HCT116 (cell line): ENCODE data around the gene RASL11B. TPM values are rescaled to one million over a fixed set of nuclear protein-coding genes. Genes with fewer than 3 reads are reported as not detected.

Source experiments
- ATAC-seq: fragments of 200-7000 bp; cut with Tn5 transposase; 2 replicates; pipeline ENCODE4 v1.9.1; 2020; ENCODE audit warnings: mild to moderate bottlenecking, moderate library complexity
- BruUV-seq: library from RNA; stranded (reverse); fragments of 400-500 nt; replicated peaks from 2 replicates; lab custom pipeline; 2021; lab: Mats Ljungman, UMichigan
- CTCF ChIA-PET: fragments of 300-600 bp; sonication (Branson Sonifier 250); formaldehyde crosslinking; loops from one replicate; lab custom pipeline; 2021; ENCODE audit warnings: antibody characterized with exemption; lab: Charles Lee
- POLR2A ChIA-PET: fragments of 300-600, 350-600 bp; sonication (Branson Sonifier 250); formaldehyde crosslinking; loops from one replicate; lab custom pipeline; 2021; ENCODE audit warnings: antibody characterized with exemption; lab: Charles Lee
- RAD21 ChIA-PET, 2 experiments: fragments of 300-600 bp; sonication (Branson Sonifier 250); formaldehyde crosslinking; loops; one replicate each; lab custom pipeline; 2023; ENCODE audit warnings: low total read pairs in 2 of 2; ENCODE audit not compliant: uncharacterized antibody in 2 of 2, unreplicated experiment in 2 of 2, low non-redundant PET in 1 of 2; lab: Charles Lee
- DNase-seq: peaks from one replicate; pipeline ENCODE4 v3.0.0-alpha.2; 2010; ENCODE audit warnings: low read depth, low spot score
- H2AFZ ChIP-seq: fragments of 200-600 bp; shearing (Covaris generic), sonication (generic); 2 replicates; pipeline ENCODE4 v1.6.1; 2017; ENCODE audit warnings: low read depth, mixed run types, mixed read lengths, antibody characterized with exemption, low read length; ENCODE audit not compliant: poor library complexity, severe bottlenecking
- H3K27ac ChIP-seq: 2 replicates; pipeline ENCODE4 v1.5.1; 2012; ENCODE audit warnings: low read depth, low read length
- H3K27me3 ChIP-seq: fragments of 200-600 bp; sonication (generic); 2 replicates; pipeline ENCODE4 v1.6.1; 2016; ENCODE audit warnings: mixed run types, low read length, mixed read lengths; ENCODE audit not compliant: insufficient read depth
- H3K36me3 ChIP-seq, 2 experiments: fragments of 200-500 bp in 1 of 2; fragments of 200-600 bp in 1 of 2; sonication (Bioruptor generic) in 1 of 2; sonication (generic) in 1 of 2; 2 replicates each; pipeline versions ENCODE4 v1.5.1 to v1.6.1; 2014 to 2016; ENCODE audit warnings: low read length in 2 of 2, inconsistent platforms in 1 of 2, mixed read lengths in 1 of 2, mixed run types in 1 of 2; ENCODE audit not compliant: insufficient read depth in 2 of 2, control insufficient read depth in 1 of 2
- H3K4me1 ChIP-seq, 2 experiments: fragments of 200-600 bp in 1 of 2; sonication (generic) in 1 of 2; 2 replicates each; pipeline versions ENCODE4 v1.5.1 to v1.6.1; 2012 to 2017; ENCODE audit warnings: low read length in 2 of 2, inconsistent platforms in 1 of 2, mild to moderate bottlenecking in 1 of 2, mixed read lengths in 1 of 2, mixed run types in 1 of 2, moderate library complexity in 1 of 2; ENCODE audit not compliant: insufficient read depth in 2 of 2, control insufficient read depth in 1 of 2
- H3K4me2 ChIP-seq: fragments of 200-600 bp; sonication (generic); 2 replicates; pipeline ENCODE4 v1.6.1; 2017; ENCODE audit warnings: mixed run types, low read length, mixed read lengths
- H3K4me3 ChIP-seq, 2 experiments: fragments of 200-600 bp in 1 of 2; sonication (generic) in 1 of 2; replicated peaks in 1 of 2; 2 replicates each; pipeline ENCODE4 v1.5.1; 2011 to 2016; ENCODE audit warnings: low read length in 2 of 2, control low read depth in 1 of 2, low read depth in 1 of 2, mild to moderate bottlenecking in 1 of 2, mixed read lengths in 1 of 2, mixed run types in 1 of 2
- H3K79me2 ChIP-seq: fragments of 200-600 bp; sonication (generic); 2 replicates; pipeline ENCODE4 v1.6.1; 2017; ENCODE audit warnings: mild to moderate bottlenecking, mixed run types, low read length, moderate library complexity, mixed read lengths; ENCODE audit not compliant: insufficient read depth
- H3K9ac ChIP-seq: fragments of 200-600 bp; sonication (generic); 2 replicates; pipeline ENCODE4 v1.6.1; 2016; ENCODE audit warnings: low read length, mixed read lengths
- H3K9me2 ChIP-seq: fragments of 200-600 bp; sonication (generic), shearing (Covaris generic); 2 replicates; pipeline ENCODE4 v1.6.1; 2017; ENCODE audit warnings: mixed run types, mild to moderate bottlenecking, moderate library complexity; ENCODE audit not compliant: insufficient read depth
- H3K9me3 ChIP-seq, 2 experiments: fragments of 200-500 bp in 1 of 2; fragments of 200-600 bp in 1 of 2; sonication (Bioruptor generic) in 1 of 2; sonication (generic) in 1 of 2; 2 replicates each; pipeline ENCODE4 v1.6.1; 2014 to 2017; ENCODE audit warnings: low read length in 2 of 2, mixed read lengths in 2 of 2, inconsistent platforms in 1 of 2, low read depth in 1 of 2, mild to moderate bottlenecking in 1 of 2, mixed run types in 1 of 2, moderate library complexity in 1 of 2; ENCODE audit not compliant: control insufficient read depth in 1 of 2, insufficient read depth in 1 of 2
- H4K20me1 ChIP-seq: fragments of 200-600 bp; sonication (generic), shearing (Covaris generic); 2 replicates; pipeline ENCODE4 v1.6.1; 2017; ENCODE audit warnings: mixed run types, mild to moderate bottlenecking, moderate library complexity; ENCODE audit not compliant: insufficient read depth
- ATF3 ChIP-seq: IDR thresholded peaks from 2 replicates; pipeline ENCODE4 v1.6.1; 2012
- CBX3 ChIP-seq: IDR thresholded peaks from 2 replicates; pipeline ENCODE4 v1.6.1; 2012; ENCODE audit warnings: low read depth
- CEBPB ChIP-seq: IDR thresholded peaks from 2 replicates; pipeline ENCODE4 v1.6.1; 2012; ENCODE audit warnings: low read depth
- EGR1 ChIP-seq: IDR thresholded peaks from 2 replicates; pipeline ENCODE4 v1.6.1; 2012; ENCODE audit warnings: low read depth
- ELF1 ChIP-seq: IDR thresholded peaks from 2 replicates; pipeline ENCODE4 v1.6.1; 2012; ENCODE audit warnings: low read depth, borderline replicate concordance
- EZH2 ChIP-seq: fragments of 200-600 bp; sonication (generic); IDR thresholded peaks from 2 replicates; pipeline ENCODE4 v1.6.1; 2017; ENCODE audit warnings: antibody characterized with exemption, mixed run types
- EZH2phosphoT487 ChIP-seq: fragments of 200-600 bp; IDR thresholded peaks from 2 replicates; pipeline ENCODE4 v1.6.1; 2018; ENCODE audit warnings: antibody characterized with exemption, borderline replicate concordance
- FOSL1 ChIP-seq: IDR thresholded peaks from 2 replicates; pipeline ENCODE4 v1.6.1; 2012; ENCODE audit warnings: low read depth
- JUND ChIP-seq: IDR thresholded peaks from 2 replicates; pipeline ENCODE4 v1.6.1; 2012
- POLR2A ChIP-seq: IDR thresholded peaks from 2 replicates; pipeline ENCODE4 v1.7.0; 2011; ENCODE audit warnings: borderline replicate concordance; ENCODE audit not compliant: insufficient read depth, insufficient read length; ENCODE audit errors: extremely low read depth
- POLR2AphosphoS5 ChIP-seq: IDR thresholded peaks from 2 replicates; pipeline ENCODE4 v1.6.1; 2011; ENCODE audit warnings: mild to moderate bottlenecking, low read depth, low read length, moderate library complexity
- SP1 ChIP-seq: IDR thresholded peaks from 2 replicates; pipeline ENCODE4 v1.6.1; 2012; ENCODE audit warnings: low read depth
- SRF ChIP-seq: IDR thresholded peaks from 2 replicates; pipeline ENCODE4 v1.6.1; 2012; ENCODE audit warnings: low read depth
- TCF7L2 ChIP-seq: IDR thresholded peaks from 2 replicates; pipeline ENCODE4 v1.7.0; 2011; ENCODE audit warnings: borderline replicate concordance, inconsistent platforms; ENCODE audit not compliant: insufficient read depth, insufficient read length; ENCODE audit errors: extremely low read depth
- ZFX ChIP-seq: fragments of 450-650 bp; IDR thresholded peaks from 2 replicates; pipeline ENCODE4 v1.6.1; 2017
- ZNF274 ChIP-seq: fragments of 200-500 bp; sonication (Bioruptor generic); IDR thresholded peaks from 2 replicates; pipeline ENCODE4 v1.6.1; 2014; ENCODE audit warnings: mild to moderate bottlenecking, low read depth, low read length, inconsistent platforms
- intact Hi-C: fragments of 100-400 bp; cut with micrococcal nuclease; formaldehyde crosslinking; loops from 2 replicates; pipeline ENCODE4 v1.10.0; 2022
- total RNA-seq: library from RNA; stranded (reverse); gene quantifications from one replicate; pipeline ENCODE4 v1.2.1, GENCODE V29; 2021; ENCODE audit not compliant: unreplicated experiment
- TF ChIP-seq, protein P1 (sequence below): IDR thresholded peaks from 2 replicates; pipeline ENCODE4 v1.6.1; 2011; ENCODE audit warnings: mild to moderate bottlenecking, low read length, moderate library complexity; ENCODE audit not compliant: insufficient replicate concordance; ENCODE audit errors: extremely low read depth
- TF ChIP-seq, protein P2 (sequence below), 3 experiments: fragments of 200-600 bp in 1 of 3; sonication (generic) in 1 of 3; IDR thresholded peaks in 2 of 3; conservative IDR thresholded peaks in 1 of 3; 2 replicates each; pipeline ENCODE4 v1.5.1; 2012 to 2017; ENCODE audit warnings: low read depth in 2 of 3, low read length in 2 of 3, antibody characterized with exemption in 1 of 3, borderline replicate concordance in 1 of 3, control low read depth in 1 of 3, mild to moderate bottlenecking in 1 of 3, mixed read lengths in 1 of 3, mixed run types in 1 of 3, moderate library complexity in 1 of 3; ENCODE audit not compliant: insufficient read depth in 1 of 3
- TF ChIP-seq, protein P3 (sequence below): IDR thresholded peaks from 2 replicates; pipeline ENCODE4 v1.6.1; 2012

Gene RASL11B
- total RNA-seq, 1 experiment from 2014 or later, result 0.34 TPM

- ATAC-seq (no peak), DNase-seq (no peak)
- POLR2A ChIA-PET, result no interaction called here
- no TSS peak for BruUV-seq
- no peak overlapping the region for H3K4me2 ChIP-seq
- no peaks in the 10 kb centered on the region for H3K9me2 ChIP-seq
- no peaks in the 10 kb centered on the region for H3K27me3 ChIP-seq
- intact Hi-C loops, result no loop called here
- CTCF ChIA-PET, result no interaction called here
- no peak overlapping the region for H3K4me3 ChIP-seq
- H4K20me1 ChIP-seq, result no peaks in the 10 kb centered on the region
- TF ChIP-seq ZNF274, result no peak
- no peak for TF ChIP-seq POLR2A
- TF ChIP-seq CEBPB, result no peak
- TF ChIP-seq, protein P1, sequence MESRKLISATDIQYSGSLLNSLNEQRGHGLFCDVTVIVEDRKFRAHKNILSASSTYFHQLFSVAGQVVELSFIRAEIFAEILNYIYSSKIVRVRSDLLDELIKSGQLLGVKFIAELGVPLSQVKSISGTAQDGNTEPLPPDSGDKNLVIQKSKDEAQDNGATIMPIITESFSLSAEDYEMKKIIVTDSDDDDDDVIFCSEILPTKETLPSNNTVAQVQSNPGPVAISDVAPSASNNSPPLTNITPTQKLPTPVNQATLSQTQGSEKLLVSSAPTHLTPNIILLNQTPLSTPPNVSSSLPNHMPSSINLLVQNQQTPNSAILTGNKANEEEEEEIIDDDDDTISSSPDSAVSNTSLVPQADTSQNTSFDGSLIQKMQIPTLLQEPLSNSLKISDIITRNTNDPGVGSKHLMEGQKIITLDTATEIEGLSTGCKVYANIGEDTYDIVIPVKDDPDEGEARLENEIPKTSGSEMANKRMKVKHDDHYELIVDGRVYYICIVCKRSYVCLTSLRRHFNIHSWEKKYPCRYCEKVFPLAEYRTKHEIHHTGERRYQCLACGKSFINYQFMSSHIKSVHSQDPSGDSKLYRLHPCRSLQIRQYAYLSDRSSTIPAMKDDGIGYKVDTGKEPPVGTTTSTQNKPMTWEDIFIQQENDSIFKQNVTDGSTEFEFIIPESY, result no peak
- TF ChIP-seq ZFX, result no peak
- TF ChIP-seq ATF3, result no peak
- no peak for TF ChIP-seq SRF
- no peak for TF ChIP-seq EGR1
- TF ChIP-seq POLR2AphosphoS5, result no peak
- TF ChIP-seq, protein P2, sequence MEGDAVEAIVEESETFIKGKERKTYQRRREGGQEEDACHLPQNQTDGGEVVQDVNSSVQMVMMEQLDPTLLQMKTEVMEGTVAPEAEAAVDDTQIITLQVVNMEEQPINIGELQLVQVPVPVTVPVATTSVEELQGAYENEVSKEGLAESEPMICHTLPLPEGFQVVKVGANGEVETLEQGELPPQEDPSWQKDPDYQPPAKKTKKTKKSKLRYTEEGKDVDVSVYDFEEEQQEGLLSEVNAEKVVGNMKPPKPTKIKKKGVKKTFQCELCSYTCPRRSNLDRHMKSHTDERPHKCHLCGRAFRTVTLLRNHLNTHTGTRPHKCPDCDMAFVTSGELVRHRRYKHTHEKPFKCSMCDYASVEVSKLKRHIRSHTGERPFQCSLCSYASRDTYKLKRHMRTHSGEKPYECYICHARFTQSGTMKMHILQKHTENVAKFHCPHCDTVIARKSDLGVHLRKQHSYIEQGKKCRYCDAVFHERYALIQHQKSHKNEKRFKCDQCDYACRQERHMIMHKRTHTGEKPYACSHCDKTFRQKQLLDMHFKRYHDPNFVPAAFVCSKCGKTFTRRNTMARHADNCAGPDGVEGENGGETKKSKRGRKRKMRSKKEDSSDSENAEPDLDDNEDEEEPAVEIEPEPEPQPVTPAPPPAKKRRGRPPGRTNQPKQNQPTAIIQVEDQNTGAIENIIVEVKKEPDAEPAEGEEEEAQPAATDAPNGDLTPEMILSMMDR (IDR thresholded peaks at IDR 0.05 in 2 of 3, conservative IDR thresholded peaks at IDR 0.05 in 1 of 3; ENCODE audit: borderline replicate concordance in 1 of 3, insufficient read depth in 1 of 3, low read depth in 2 of 3, low read length in 2 of 3), result no peak
- TF ChIP-seq CBX3, result no peak
- TF ChIP-seq EZH2phosphoT487, result no peak
- TF ChIP-seq TCF7L2, result no peak
- no peak for TF ChIP-seq ELF1
- TF ChIP-seq FOSL1, result no peak
- TF ChIP-seq, protein P3, sequence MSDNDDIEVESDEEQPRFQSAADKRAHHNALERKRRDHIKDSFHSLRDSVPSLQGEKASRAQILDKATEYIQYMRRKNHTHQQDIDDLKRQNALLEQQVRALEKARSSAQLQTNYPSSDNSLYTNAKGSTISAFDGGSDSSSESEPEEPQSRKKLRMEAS, result no peak
- no peak for TF ChIP-seq EZH2
- no peak for TF ChIP-seq JUND
- no peak for TF ChIP-seq SP1
- H3K4me1 ChIP-seq, result peaks cover 4 to 5% of the 10 kb centered on the region in 2 experiments; a peak in 2 of 4 replicates
- no peak overlapping the region for H3K9ac ChIP-seq
- RAD21 ChIA-PET, result no interaction called here
- H2AFZ ChIP-seq, result no peak overlapping the region
- no peaks in the 10 kb centered on the region for H3K36me3 ChIP-seq
- H3K27ac ChIP-seq, result no peak overlapping the region
- H3K79me2 ChIP-seq, result no peaks in the 10 kb centered on the region
- no peaks in the 10 kb centered on the region for H3K9me3 ChIP-seq
Observed at GRCh38 chr4:52869196-52869595, 7.1 kb downstream of the RASL11B start.
